Astrocyte of the spinal cord (primary cell): Measurements from ENCODE around the gene SLC9A9.

Source experiments
- DNase-seq: peaks from one replicate; pipeline ENCODE4 v3.0.0; 2011; ENCODE audit warnings: low read depth, low spot score
- H3K4me3 ChIP-seq: 2 replicates; pipeline ENCODE4 v1.5.1; 2011; ENCODE audit warnings: low read depth, mild to moderate bottlenecking, low read length, moderate library complexity
- CTCF ChIP-seq: IDR thresholded peaks from 2 replicates; pipeline ENCODE4 v1.5.1; 2012; ENCODE audit warnings: low read depth, mild to moderate bottlenecking, low read length, inconsistent platforms
- in situ Hi-C: cut with HindIII; loops from 2 replicates; pipeline ENCODE4 v1.10.0; 2017; ENCODE audit warnings: low sequenced_read_pairs

Gene SLC9A9

DNA sequence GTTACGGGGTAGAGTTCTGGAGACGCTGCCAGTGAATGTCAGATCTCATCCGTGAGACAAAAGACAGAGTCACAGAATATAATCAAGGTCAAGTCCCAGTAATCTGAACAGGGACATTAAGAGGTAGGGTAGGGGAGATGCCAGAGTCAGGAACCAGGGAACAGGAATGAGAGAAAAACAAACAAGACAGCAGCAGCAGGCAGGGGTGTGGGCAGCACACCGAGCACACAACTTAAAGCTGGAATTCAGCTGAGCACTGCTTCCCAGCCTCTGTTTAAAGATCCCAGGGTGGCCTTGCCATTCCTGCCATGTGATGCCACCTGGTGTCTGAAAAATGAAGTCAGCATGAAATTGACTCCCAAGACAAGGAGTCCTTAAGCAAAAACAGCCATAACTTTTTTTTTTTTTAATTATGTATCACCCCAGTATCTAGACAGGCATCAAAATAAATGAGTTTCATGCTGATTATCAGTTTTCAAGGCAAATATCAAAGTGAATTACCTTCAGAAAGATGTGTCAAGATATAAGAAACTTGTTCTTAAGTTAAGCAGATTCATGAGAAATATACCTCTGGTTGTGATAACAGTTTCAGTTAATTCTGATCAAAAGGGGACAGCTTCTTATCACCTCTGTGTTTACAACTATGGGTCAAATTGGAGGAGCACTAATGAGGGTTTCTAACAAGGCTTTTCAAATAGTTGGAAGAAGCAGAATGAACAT lies 203.7 kb downstream of the SLC9A9 start:
- peak; percentile 88 for DNase-seq
- peak; percentile 69 for TF ChIP-seq CTCF
- in situ Hi-C loops = no loop called here
- H3K4me3 ChIP-seq = no peak overlapping the region

DNA sequence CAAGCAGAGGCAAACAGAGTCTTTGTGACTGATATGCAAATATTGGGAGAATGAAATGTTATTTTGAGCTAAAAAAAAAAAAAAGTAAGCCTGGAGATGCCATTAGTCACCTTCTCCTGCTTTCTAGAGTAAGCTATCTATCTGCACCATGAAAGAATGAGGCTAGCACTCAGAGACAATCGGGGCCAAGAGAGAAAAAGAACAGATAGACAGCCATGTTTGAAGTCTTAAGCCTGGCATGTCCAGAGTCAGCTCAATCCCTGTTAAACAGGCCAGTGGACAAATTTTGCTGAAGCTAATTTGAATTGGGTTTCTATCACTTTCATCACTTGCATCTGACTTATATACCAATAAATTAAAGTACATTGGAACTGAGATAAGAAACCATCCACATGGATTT lies 204.4 kb downstream of the SLC9A9 start:
- no peak for TF ChIP-seq CTCF
- in situ Hi-C loops = no loop called here
- no peak for DNase-seq
- H3K4me3 ChIP-seq = no peak overlapping the region

- H3K4me3 ChIP-seq = no peak overlapping the region
- TF ChIP-seq CTCF = no peak
- in situ Hi-C loops = no loop called here
- DNase-seq = no peak
Observed at GRCh38 chr3:143640774-143641173, 207.5 kb downstream of the SLC9A9 start.

- TF ChIP-seq CTCF = no peak
- no peak for DNase-seq
- no peak overlapping the region for H3K4me3 ChIP-seq
- in situ Hi-C loops = no loop called here
Observed at GRCh38 chr3:143637133-143637532, 211.1 kb downstream of the SLC9A9 start.

DNA sequence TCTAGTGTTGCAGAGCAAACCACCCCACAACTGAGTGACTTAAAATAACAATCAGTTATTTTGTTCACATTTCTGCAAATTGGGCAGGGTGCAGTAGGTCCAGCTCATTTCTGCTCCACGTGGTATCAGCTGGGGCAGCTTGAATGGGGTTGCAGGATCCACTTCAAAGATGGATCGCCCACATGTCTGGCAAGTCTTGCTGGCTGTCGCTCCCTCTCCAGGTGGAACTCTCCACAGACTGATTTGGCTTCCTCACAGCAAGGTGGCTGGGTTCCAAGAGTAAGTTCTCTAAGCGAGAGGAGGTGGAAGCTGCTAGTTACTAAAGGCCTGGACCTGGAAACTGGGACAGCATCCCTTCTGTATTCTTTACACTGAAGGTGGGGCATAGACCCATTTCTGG lies 213.3 kb downstream of the SLC9A9 start:
- no peak overlapping the region for H3K4me3 ChIP-seq
- TF ChIP-seq CTCF = no peak
- no peak for DNase-seq
- in situ Hi-C loops = no loop called here

GRCh38 chr3:143634427-143634826 lies 213.8 kb downstream of the SLC9A9 start:
- no peak for TF ChIP-seq CTCF
- in situ Hi-C loops = no loop called here
- H3K4me3 ChIP-seq = no peak overlapping the region
- no peak for DNase-seq
